ENCODE measurements around the gene CEP128. TPM values are rescaled to one million over a fixed set of nuclear protein-coding genes. Genes with fewer than 3 reads are reported as not detected.

CEP128 gene
- total RNA-seq, 6 experiments from 2014 or later: 4.8 to 10.3 (median 8.8) TPM

- Mint-ChIP-seq H3K4me1 (ENCODE audit: low read depth) (peaks cover 27% of the 10 kb centered on the region), H3K36me3 (ENCODE audit: low read depth) (no peaks in the 10 kb centered on the region), H3K27me3 (ENCODE audit: insufficient read depth) (no peaks in the 10 kb centered on the region; the same call in 1 of the 2 replicates), H3K27ac (no peak overlapping the region), H3K4me3 (no peak overlapping the region), H3K9me3 (no peaks in the 10 kb centered on the region)
- no peak for DNase-seq
- no peak for TF ChIP-seq CTCF (IDR thresholded peaks at IDR 0.05)
Observed at GRCh38 chr14:80494769-80495168, 446.8 kb downstream of the CEP128 start.

GRCh38 chr14:80493620-80494019, 447.9 kb downstream of the CEP128 start:
- peaks cover 27% of the 10 kb centered on the region for H3K4me1 Mint-ChIP-seq (ENCODE audit: low read depth)
- H3K27me3 Mint-ChIP-seq (ENCODE audit: insufficient read depth): no peaks in the 10 kb centered on the region; the same call in 1 of the 2 replicates

GRCh38 chr14:80491650-80492049, 449.9 kb downstream of the CEP128 start:
- Mint-ChIP-seq H3K4me3 (peak overlapping the region; percentile 53; the same call in 1 of the 2 replicates), H3K4me1 (ENCODE audit: low read depth) (peaks cover 27% of the 10 kb centered on the region), H3K27ac (peak overlapping the region; percentile 56), H3K36me3 (ENCODE audit: low read depth) (peaks cover 6% of the 10 kb centered on the region; the same call in 1 of the 2 replicates), H3K27me3 (ENCODE audit: insufficient read depth) (no peaks in the 10 kb centered on the region; the same call in 1 of the 2 replicates), H3K9me3 (no peaks in the 10 kb centered on the region)
- no peak for DNase-seq
- no peak for TF ChIP-seq CTCF (IDR thresholded peaks at IDR 0.05)

More at GRCh38 chr14:80493620-80494019, 447.9 kb downstream of the CEP128 start:
- no peak overlapping the region for H3K27ac Mint-ChIP-seq
- peak overlapping the region; percentile 20; the same call in 1 of the 2 replicates for H3K4me3 Mint-ChIP-seq
- H3K9me3 Mint-ChIP-seq: no peaks in the 10 kb centered on the region
- no peak for DNase-seq
- no peak for TF ChIP-seq CTCF (IDR thresholded peaks at IDR 0.05)
- no peaks in the 10 kb centered on the region for H3K36me3 Mint-ChIP-seq (ENCODE audit: low read depth)

DNA sequence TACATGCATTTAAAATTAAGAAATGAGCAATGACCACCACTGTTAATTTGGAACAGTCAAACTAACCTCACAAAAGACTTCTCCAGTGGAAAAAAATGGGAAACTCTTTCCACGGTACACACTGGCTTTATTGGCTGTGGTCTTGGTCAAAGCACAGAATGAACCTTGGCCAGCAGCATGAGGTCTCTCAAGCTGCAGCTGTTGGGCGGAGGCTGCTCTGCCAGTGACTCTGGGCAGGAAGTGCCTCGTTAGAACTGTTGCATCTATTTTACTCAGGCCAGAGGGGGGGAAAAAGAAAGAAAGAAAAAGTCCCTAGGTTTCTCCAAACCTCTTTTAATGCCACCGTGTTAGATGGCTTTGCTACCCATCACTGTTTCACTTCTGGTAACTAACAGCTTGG, 450.4 kb downstream of the CEP128 start:
- DNase-seq: peak; percentile 26
- Mint-ChIP-seq H3K9me3 (no peaks in the 10 kb centered on the region), H3K4me3 (peak overlapping the region; percentile 53; the same call in 1 of the 2 replicates), H3K4me1 (ENCODE audit: low read depth) (peaks cover 27% of the 10 kb centered on the region), H3K27ac (peak overlapping the region; percentile 56), H3K27me3 (ENCODE audit: insufficient read depth) (no peaks in the 10 kb centered on the region; the same call in 1 of the 2 replicates), H3K36me3 (ENCODE audit: low read depth) (peaks cover 6% of the 10 kb centered on the region; the same call in 1 of the 2 replicates)
- TF ChIP-seq CTCF (IDR thresholded peaks at IDR 0.05): no peak

DNA sequence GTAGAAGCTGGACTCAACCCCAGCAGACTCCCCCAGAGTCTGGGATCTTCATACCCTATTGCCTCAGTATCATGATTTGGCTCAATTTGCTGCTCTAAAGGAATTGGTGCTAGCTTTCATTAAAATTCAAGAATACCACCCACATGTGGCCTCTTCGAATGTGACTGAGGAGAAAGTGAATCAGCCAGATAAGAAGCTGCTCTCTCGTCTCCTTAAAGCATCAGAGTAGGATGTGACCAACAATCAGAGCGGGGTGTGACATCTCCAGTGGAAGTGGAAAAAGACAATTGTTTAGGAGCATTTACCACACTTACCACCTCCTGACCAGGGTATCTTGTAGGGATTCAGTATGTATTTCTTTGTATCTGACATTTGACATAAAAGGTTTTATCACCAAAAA, 452.0 kb downstream of the CEP128 start:
- peaks cover 6% of the 10 kb centered on the region; the same call in 1 of the 2 replicates for H3K36me3 Mint-ChIP-seq (ENCODE audit: low read depth)
- H3K4me1 Mint-ChIP-seq (ENCODE audit: low read depth): peaks cover 27% of the 10 kb centered on the region
- no peak for TF ChIP-seq CTCF (IDR thresholded peaks at IDR 0.05)
- no peak overlapping the region for H3K4me3 Mint-ChIP-seq
- no peaks in the 10 kb centered on the region for H3K9me3 Mint-ChIP-seq
- H3K27ac Mint-ChIP-seq: no peak overlapping the region
- no peak for DNase-seq
- no peaks in the 10 kb centered on the region; the same call in 1 of the 2 replicates for H3K27me3 Mint-ChIP-seq (ENCODE audit: insufficient read depth)

All from HFFc6 (cell line).